ENCODE measurements around the gene CNOT4. TPM values are rescaled to one million over a fixed set of nuclear protein-coding genes. Genes with fewer than 3 reads are reported as not detected.

CNOT4 gene
- total and polyA plus RNA-seq, 2 of the 13 experiments (the other 11 are each of a cell fraction or from before 2014, with no cell fraction given): 7.4 to 8.4 TPM

DNA sequence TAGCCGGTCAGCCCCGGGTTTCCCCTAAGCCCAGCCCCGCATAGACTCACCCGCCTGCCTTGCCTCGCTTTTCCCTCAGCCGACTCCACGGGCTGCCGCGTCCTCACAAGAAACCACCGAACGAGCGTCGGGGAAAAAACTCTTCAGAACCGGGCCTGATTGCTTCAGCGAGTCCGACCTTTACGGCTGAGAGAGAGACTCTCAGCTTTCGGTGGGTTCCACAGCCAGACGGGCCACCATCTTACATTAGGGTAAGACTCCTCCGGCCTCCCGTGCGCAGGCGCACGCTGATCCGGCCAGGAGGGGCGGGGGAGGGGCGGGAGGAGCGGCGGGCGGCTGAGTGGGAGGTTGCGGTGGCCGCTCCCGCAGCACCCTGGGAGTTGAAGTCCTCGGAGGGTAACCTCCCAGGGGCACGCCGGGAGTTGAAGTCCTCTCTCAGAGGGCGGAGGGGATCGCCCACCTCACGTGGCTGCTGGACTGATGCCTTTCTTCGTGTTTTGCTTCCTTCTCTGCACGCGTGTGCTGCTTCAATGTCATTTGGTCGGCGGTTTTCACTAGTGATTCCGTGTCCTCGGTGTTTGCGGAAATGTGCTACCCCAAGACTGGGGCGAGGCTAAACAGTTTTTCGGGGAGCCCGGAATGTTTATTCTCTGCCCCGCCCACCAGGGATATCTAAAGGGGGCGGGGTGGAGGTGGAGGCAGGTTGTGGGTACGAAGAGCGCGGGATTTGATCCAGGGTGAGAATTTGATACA, at the start of gene CNOT4 (continued):
- no peak for TF ChIP-seq DBP (CRISPR knock-in tag; IDR thresholded peaks at IDR 0.05; ENCODE audit: not compliant biosample characterization)
- no peak; the same call in 1 of the 2 replicates for TF ChIP-seq ZNF567 (CRISPR knock-in tag; IDR thresholded peaks at IDR 0.05; ENCODE audit: borderline replicate concordance)
- peak; percentile 52; the same call in 1 of the 2 replicates for TF ChIP-seq ZSCAN9 (CRISPR knock-in tag; IDR thresholded peaks at IDR 0.05; ENCODE audit: borderline replicate concordance)
- no peak for TF ChIP-seq ZNF24 (IDR thresholded peaks at IDR 0.05)
- 0 out of 2 replicates have a peak, but pooled peaks have one; percentile 33 for TF ChIP-seq ZNF761 (CRISPR knock-in tag; conservative IDR thresholded peaks at IDR 0.05)
- TF ChIP-seq FOXK1 (CRISPR knock-in tag; IDR thresholded peaks at IDR 0.05; ENCODE audit: borderline replicate concordance, low read depth): peak; percentile 56; the same call in 1 of the 2 replicates
- peak; percentile 36; the same call in 1 of the 2 replicates for TF ChIP-seq SIN3B (IDR thresholded peaks at IDR 0.05; ENCODE audit: low read length)
- TF ChIP-seq THAP11 (CRISPR knock-in tag; IDR thresholded peaks at IDR 0.05): peak; percentile 100
- peak; percentile 87 for TF ChIP-seq MYC (CRISPR knock-in tag; IDR thresholded peaks at IDR 0.05; ENCODE audit: borderline replicate concordance)
- TF ChIP-seq, protein P1, sequence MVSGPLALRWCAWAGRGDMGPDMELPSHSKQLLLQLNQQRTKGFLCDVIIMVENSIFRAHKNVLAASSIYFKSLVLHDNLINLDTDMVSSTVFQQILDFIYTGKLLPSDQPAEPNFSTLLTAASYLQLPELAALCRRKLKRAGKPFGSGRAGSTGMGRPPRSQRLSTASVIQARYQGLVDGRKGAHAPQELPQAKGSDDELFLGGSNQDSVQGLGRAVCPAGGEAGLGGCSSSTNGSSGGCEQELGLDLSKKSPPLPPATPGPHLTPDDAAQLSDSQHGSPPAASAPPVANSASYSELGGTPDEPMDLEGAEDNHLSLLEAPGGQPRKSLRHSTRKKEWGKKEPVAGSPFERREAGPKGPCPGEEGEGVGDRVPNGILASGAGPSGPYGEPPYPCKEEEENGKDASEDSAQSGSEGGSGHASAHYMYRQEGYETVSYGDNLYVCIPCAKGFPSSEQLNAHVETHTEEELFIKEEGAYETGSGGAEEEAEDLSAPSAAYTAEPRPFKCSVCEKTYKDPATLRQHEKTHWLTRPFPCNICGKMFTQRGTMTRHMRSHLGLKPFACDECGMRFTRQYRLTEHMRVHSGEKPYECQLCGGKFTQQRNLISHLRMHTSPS (CRISPR knock-in tag; IDR thresholded peaks at IDR 0.05; ENCODE audit: low read depth): no peak
- TF ChIP-seq ZMYM4 (CRISPR knock-in tag; IDR thresholded peaks at IDR 0.05): peak; percentile 74
- TF ChIP-seq, protein P2, sequence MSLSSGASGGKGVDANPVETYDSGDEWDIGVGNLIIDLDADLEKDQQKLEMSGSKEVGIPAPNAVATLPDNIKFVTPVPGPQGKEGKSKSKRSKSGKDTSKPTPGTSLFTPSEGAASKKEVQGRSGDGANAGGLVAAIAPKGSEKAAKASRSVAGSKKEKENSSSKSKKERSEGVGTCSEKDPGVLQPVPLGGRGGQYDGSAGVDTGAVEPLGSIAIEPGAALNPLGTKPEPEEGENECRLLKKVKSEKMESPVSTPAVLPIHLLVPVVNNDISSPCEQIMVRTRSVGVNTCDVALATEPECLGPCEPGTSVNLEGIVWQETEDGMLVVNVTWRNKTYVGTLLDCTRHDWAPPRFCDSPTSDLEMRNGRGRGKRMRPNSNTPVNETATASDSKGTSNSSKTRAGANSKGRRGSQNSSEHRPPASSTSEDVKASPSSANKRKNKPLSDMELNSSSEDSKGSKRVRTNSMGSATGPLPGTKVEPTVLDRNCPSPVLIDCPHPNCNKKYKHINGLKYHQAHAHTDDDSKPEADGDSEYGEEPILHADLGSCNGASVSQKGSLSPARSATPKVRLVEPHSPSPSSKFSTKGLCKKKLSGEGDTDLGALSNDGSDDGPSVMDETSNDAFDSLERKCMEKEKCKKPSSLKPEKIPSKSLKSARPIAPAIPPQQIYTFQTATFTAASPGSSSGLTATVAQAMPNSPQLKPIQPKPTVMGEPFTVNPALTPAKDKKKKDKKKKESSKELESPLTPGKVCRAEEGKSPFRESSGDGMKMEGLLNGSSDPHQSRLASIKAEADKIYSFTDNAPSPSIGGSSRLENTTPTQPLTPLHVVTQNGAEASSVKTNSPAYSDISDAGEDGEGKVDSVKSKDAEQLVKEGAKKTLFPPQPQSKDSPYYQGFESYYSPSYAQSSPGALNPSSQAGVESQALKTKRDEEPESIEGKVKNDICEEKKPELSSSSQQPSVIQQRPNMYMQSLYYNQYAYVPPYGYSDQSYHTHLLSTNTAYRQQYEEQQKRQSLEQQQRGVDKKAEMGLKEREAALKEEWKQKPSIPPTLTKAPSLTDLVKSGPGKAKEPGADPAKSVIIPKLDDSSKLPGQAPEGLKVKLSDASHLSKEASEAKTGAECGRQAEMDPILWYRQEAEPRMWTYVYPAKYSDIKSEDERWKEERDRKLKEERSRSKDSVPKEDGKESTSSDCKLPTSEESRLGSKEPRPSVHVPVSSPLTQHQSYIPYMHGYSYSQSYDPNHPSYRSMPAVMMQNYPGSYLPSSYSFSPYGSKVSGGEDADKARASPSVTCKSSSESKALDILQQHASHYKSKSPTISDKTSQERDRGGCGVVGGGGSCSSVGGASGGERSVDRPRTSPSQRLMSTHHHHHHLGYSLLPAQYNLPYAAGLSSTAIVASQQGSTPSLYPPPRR (CRISPR knock-in tag; IDR thresholded peaks at IDR 0.05; ENCODE audit: borderline replicate concordance): peak; percentile 33
- TF ChIP-seq ZNF569 (CRISPR knock-in tag; IDR thresholded peaks at IDR 0.05; ENCODE audit: borderline replicate concordance): no peak
- TF ChIP-seq HDAC2 (CRISPR knock-in tag; IDR thresholded peaks at IDR 0.05): peak; percentile 57; the same call in 1 of the 2 replicates
- 0 out of 2 replicates have a peak, but pooled peaks have one; percentile 45 for TF ChIP-seq ZBTB42 (CRISPR knock-in tag; IDR thresholded peaks at IDR 0.05)
- peak; percentile 52; the same call in 1 of the 2 replicates for TF ChIP-seq ZNF101 (CRISPR knock-in tag; IDR thresholded peaks at IDR 0.05; ENCODE audit: borderline replicate concordance, low read depth)
- TF ChIP-seq ZNF615 (CRISPR knock-in tag; IDR thresholded peaks at IDR 0.05; ENCODE audit: borderline replicate concordance): no peak
- TF ChIP-seq DRAP1 (CRISPR knock-in tag; IDR thresholded peaks at IDR 0.05): peak; percentile 35
- TF ChIP-seq GFI1 (CRISPR knock-in tag; IDR thresholded peaks at IDR 0.05; ENCODE audit: borderline replicate concordance): peak; percentile 65; the same call in 1 of the 2 replicates
- peak in 1 of 2 experiments; percentile 36; a peak in 2 of 4 replicates for TF ChIP-seq ATF4 (CRISPR knock-in tag; IDR thresholded peaks at IDR 0.05)

Data from HepG2 (cell line).